ENCODE measurements around the gene SMIM44.

SMIM44 gene

DNA sequence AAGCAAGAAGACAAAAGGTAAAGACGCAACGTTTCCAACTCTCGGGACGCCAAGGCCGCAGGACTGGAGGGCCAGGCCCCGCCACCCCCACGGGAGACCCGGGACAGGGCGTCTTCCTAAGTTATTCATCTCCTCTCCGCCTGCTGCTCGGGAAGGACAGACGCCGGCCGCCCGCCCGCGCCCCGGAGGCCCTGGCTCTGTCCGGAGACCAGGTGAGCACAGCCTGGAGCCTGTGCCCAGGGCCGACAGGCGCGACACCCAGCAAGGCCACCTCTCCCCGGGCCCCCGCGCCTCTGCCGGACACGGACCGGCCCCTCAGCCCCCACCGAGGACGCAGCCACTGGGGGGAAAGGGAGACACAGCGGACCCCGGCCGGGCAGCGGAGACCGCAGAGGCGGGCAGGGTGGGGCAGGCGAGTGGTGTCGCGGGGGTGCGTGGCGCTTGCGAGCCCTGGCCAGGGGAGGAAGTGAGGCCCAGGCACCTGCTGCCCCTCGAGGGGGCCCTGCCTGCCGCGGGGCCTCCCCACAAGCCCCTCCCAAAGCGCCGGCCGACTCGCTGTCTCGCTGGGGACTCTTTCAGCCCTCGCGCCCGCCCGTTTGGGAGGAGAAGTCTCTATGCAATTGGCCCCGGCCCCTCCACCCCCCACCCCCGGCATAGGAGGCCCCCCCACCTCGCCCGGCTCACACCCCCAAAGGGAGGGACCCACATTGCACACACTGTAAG, 20.1 kb downstream of the SMIM44 start:
- peaks cover 12% of the 10 kb centered on the region for H3K4me1 ChIP-seq (ENCODE audit: low read length)
- no peak overlapping the region for H3K27ac ChIP-seq (ENCODE audit: low read length)
- H3K9ac ChIP-seq (ENCODE audit: low read length) = no peak overlapping the region
- H4K20me1 ChIP-seq (ENCODE audit: insufficient read depth, low read length) = no peaks in the 10 kb centered on the region
- H3K36me3 ChIP-seq (replicated peaks; ENCODE audit: insufficient read depth, low read length) = no peaks in the 10 kb centered on the region
- no peak overlapping the region for H2AFZ ChIP-seq (ENCODE audit: low read length)
- TF ChIP-seq, protein P1, sequence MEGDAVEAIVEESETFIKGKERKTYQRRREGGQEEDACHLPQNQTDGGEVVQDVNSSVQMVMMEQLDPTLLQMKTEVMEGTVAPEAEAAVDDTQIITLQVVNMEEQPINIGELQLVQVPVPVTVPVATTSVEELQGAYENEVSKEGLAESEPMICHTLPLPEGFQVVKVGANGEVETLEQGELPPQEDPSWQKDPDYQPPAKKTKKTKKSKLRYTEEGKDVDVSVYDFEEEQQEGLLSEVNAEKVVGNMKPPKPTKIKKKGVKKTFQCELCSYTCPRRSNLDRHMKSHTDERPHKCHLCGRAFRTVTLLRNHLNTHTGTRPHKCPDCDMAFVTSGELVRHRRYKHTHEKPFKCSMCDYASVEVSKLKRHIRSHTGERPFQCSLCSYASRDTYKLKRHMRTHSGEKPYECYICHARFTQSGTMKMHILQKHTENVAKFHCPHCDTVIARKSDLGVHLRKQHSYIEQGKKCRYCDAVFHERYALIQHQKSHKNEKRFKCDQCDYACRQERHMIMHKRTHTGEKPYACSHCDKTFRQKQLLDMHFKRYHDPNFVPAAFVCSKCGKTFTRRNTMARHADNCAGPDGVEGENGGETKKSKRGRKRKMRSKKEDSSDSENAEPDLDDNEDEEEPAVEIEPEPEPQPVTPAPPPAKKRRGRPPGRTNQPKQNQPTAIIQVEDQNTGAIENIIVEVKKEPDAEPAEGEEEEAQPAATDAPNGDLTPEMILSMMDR (IDR thresholded peaks at IDR 0.05; ENCODE audit: low read length) = no peak
- TF ChIP-seq EZH2phosphoT487 (IDR thresholded peaks at IDR 0.05; ENCODE audit: low read length) (no peak), EZH2 (optimal IDR thresholded peaks at IDR 0.05; ENCODE audit: low read depth, low read length) (no peak)
- H3K9me2 ChIP-seq (replicated peaks; ENCODE audit: insufficient read depth, low read length) = no peaks in the 10 kb centered on the region
- H3K4me3 ChIP-seq (ENCODE audit: low read length) = no peak overlapping the region
- no peaks in the 10 kb centered on the region for H3K9me3 ChIP-seq (replicated peaks; ENCODE audit: insufficient read depth, low read length)
- H3F3A ChIP-seq (ENCODE audit: insufficient read depth, low read length) = no peaks in the 10 kb centered on the region
- H3K4me2 ChIP-seq (ENCODE audit: low read depth, low read length) = no peak overlapping the region
- no peaks in the 10 kb centered on the region for H3K79me2 ChIP-seq (ENCODE audit: low read length)
- no peak for DNase-seq
- peaks cover 81% of the 10 kb centered on the region for H3K27me3 ChIP-seq (replicated peaks; ENCODE audit: insufficient read depth, low read length)

GRCh38 chr19:3459965-3460582, 23.2 kb downstream of the SMIM44 start:
- no peak overlapping the region for H2AFZ ChIP-seq (ENCODE audit: low read length)
- no peak overlapping the region for H3K4me3 ChIP-seq (ENCODE audit: low read length)
- peaks cover 19% of the 10 kb centered on the region for H3K4me1 ChIP-seq (ENCODE audit: low read length)
- H3K9me3 ChIP-seq (replicated peaks; ENCODE audit: insufficient read depth, low read length) = no peaks in the 10 kb centered on the region
- H3F3A ChIP-seq (ENCODE audit: insufficient read depth, low read length) = no peaks in the 10 kb centered on the region
- no peaks in the 10 kb centered on the region for H3K9me2 ChIP-seq (replicated peaks; ENCODE audit: insufficient read depth, low read length)
- no peaks in the 10 kb centered on the region for H4K20me1 ChIP-seq (ENCODE audit: insufficient read depth, low read length)
- H3K79me2 ChIP-seq (ENCODE audit: low read length) = no peaks in the 10 kb centered on the region
- no peak for TF ChIP-seq EZH2phosphoT487 (IDR thresholded peaks at IDR 0.05; ENCODE audit: low read length)
- no peak for TF ChIP-seq EZH2 (optimal IDR thresholded peaks at IDR 0.05; ENCODE audit: low read depth, low read length)
- H3K4me2 ChIP-seq (ENCODE audit: low read depth, low read length) = no peak overlapping the region
- H3K9ac ChIP-seq (ENCODE audit: low read length) = no peak overlapping the region
- no peak for DNase-seq
- H3K27me3 ChIP-seq (replicated peaks; ENCODE audit: insufficient read depth, low read length) = peaks cover 82% of the 10 kb centered on the region
- H3K27ac ChIP-seq (ENCODE audit: low read length) = no peak overlapping the region
- H3K36me3 ChIP-seq (replicated peaks; ENCODE audit: insufficient read depth, low read length) = no peaks in the 10 kb centered on the region

DNA sequence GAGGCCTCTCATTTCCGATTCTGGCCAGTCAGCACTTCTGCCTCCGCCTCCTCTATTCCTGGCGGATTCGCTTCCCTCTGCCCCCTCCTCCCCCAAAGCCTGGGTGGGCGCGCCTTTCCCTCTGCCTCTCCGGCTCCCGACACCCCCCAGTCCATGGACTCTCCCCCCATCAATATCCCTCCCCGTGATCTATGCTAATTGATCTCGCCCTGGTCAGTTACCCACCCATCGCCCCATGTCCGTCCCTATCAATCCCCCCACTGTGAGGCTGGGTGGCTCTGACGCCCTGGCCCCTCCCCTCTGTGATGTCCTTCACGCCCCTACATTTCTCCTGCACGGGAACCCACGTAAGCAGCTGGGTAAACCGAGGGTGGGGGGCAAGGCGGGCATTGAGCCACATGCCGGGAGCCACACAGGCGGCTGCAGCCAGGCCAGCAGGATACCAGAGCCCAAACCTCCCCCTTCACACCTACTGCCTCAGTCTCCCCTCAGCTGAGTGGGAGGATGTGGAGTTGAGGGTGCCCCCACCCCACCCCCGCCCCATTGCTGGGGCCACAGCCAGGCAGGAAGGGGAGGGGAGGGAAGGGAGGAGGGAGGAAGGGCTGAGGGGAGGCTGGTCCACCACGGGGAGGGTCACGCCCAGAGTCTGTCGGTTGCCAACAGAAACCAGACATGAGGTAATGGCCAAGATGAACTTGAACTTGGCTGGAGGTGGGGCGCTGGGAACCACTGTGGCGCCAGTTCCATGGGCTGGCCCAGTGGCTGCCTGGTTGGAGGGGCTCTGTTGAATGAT, 24.0 kb downstream of the SMIM44 start:
- H3K9ac ChIP-seq (ENCODE audit: low read length) = no peak overlapping the region
- peaks cover 19% of the 10 kb centered on the region for H3K4me1 ChIP-seq (ENCODE audit: low read length)
- no peaks in the 10 kb centered on the region for H3K9me2 ChIP-seq (replicated peaks; ENCODE audit: insufficient read depth, low read length)
- H4K20me1 ChIP-seq (ENCODE audit: insufficient read depth, low read length) = no peaks in the 10 kb centered on the region
- H3K27me3 ChIP-seq (replicated peaks; ENCODE audit: insufficient read depth, low read length) = peaks cover 87% of the 10 kb centered on the region
- no peak overlapping the region for H3K4me3 ChIP-seq (ENCODE audit: low read length)
- DNase-seq = no peak
- H3K4me2 ChIP-seq (ENCODE audit: low read depth, low read length) = peak overlapping the region; percentile 65; the same call in 1 of the 2 replicates
- no peaks in the 10 kb centered on the region for H3K36me3 ChIP-seq (replicated peaks; ENCODE audit: insufficient read depth, low read length)
- TF ChIP-seq EZH2phosphoT487 (IDR thresholded peaks at IDR 0.05; ENCODE audit: low read length) = no peak
- TF ChIP-seq, protein P1 (IDR thresholded peaks at IDR 0.05; ENCODE audit: low read length) = no peak
- no peak for TF ChIP-seq EZH2 (optimal IDR thresholded peaks at IDR 0.05; ENCODE audit: low read depth, low read length)
- no peaks in the 10 kb centered on the region for H3F3A ChIP-seq (ENCODE audit: insufficient read depth, low read length)
- no peaks in the 10 kb centered on the region for H3K9me3 ChIP-seq (replicated peaks; ENCODE audit: insufficient read depth, low read length)
- no peak overlapping the region for H3K27ac ChIP-seq (ENCODE audit: low read length)
- H2AFZ ChIP-seq (ENCODE audit: low read length) = no peak overlapping the region
- no peaks in the 10 kb centered on the region for H3K79me2 ChIP-seq (ENCODE audit: low read length)
